ENCODE measurements around the gene ADH5.
"Not testable (repeated sequence)": the region's sequence is repeated elsewhere in the genome, so short reads cannot be mapped to it uniquely, and the experiment has no call there.

Gene ADH5

GRCh38 chr4:99084595-99084994 is 4.0 kb downstream of the ADH5 start:
- no peak for DNase-seq (ENCODE audit: low read depth in 2 of 2)

- no peak for DNase-seq (ENCODE audit: low read depth in 2 of 2)
Measured at GRCh38 chr4:99082192-99082591, 6.4 kb downstream of the ADH5 start.

DNA sequence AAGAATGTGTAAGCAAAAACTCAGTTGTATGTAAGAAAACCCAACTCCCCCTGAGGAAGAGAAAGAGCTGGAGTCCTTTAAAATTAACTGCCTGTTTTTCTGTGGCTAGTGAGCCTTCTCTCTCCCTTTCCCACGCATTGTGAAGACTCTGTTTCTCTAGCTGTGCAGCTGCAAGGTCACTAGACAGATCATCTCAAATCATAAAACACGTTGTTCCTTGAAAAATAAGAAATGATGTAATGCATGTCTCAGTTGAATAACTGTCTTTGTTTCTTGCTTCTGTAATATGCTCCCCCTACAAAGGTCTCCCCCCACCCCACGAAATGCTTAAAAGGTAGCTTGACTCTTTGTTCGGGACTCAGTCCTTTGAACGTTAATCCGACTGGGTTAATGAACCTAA is 7.7 kb downstream of the ADH5 start:
- DNase-seq (ENCODE audit: low read depth in 2 of 2), result not testable (repeated sequence)

DNA sequence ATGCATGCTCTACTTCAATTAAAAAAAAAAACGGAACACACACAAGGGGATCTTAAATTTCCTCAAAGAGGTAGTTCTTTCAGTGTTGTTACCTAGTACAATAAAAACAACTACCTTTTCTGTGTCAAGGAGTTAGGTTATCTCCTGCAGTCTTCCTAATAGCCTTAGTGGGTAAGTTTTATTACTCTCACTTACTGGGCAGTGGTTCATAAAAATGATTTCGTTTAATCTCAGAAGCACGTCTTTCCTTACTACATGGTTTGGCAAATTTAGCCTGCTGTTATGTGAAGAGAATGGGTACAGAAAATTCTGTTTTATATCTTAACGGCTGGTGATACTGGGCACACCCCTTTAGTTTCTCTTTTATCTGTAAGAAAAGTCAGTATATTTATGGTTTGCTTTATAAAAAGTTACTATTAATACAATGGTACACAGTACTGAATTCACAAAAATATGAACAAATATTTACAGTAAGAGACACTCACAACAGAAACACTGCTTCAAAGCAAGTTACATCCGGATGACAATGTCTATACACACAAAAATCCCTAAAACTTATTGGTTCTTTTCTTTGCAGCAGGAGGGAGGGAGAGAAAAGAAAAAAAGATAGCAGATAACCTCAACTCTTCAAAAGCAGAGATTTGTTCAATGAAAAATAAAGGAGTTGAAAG is 8.8 kb downstream of the ADH5 start:
- no peak for DNase-seq (ENCODE audit: low read depth in 2 of 2)

DNA sequence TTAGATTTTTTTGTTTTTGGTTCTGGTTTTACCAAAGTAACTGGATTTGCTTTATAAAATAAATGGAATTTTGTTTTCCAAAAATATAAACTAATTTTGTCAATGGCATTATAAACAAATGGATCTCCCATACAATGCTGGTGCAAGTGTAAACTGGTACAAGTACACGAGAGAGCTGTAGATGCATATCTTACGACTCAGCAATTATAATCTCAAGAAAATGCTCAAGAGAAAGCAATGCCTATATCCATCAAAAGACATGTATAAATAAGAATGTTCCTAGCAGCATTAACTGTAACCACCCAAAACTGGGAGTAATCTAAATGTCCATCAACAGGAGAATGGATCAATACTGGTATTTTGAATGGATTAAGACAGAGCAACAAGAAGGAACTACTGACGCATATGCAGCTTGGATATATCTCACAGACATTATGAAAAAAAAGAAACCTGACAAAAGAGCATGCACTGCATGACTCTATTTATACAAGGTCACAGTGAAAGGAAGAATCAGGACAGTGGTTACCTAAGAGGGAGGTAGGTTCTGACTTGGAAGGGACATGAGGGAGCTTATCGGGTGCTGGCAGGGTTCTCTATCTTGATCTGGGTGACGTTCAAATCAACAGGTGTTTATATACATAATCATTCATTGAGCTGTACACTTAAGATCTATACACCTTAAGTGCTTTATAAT is 9.5 kb downstream of the ADH5 start:
- no peak for DNase-seq (ENCODE audit: low read depth in 2 of 2)

DNA sequence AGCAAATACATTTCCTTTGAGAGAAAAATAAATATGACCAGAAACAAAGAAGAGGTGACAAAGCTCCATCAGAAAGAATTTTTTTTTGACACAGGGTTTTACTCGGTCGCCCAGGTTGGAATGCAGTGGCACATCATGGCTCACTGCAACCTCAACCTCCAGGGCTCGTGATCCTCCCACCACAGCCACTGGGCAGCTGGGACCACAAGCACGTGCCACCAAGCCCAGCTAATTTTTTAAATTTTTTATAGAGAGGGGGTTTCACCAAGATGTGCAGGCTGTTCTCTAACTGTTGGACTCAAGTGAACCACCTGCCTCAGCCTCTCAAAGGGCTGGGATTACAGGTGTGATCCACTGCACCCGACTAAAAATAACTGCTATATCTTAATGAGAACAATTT is 10.3 kb downstream of the ADH5 start:
- no peak for DNase-seq (ENCODE audit: low read depth in 2 of 2)

- no peak for DNase-seq (ENCODE audit: low read depth in 2 of 2)
Measured at GRCh38 chr4:99077177-99077576, 11.4 kb downstream of the ADH5 start.

DNA sequence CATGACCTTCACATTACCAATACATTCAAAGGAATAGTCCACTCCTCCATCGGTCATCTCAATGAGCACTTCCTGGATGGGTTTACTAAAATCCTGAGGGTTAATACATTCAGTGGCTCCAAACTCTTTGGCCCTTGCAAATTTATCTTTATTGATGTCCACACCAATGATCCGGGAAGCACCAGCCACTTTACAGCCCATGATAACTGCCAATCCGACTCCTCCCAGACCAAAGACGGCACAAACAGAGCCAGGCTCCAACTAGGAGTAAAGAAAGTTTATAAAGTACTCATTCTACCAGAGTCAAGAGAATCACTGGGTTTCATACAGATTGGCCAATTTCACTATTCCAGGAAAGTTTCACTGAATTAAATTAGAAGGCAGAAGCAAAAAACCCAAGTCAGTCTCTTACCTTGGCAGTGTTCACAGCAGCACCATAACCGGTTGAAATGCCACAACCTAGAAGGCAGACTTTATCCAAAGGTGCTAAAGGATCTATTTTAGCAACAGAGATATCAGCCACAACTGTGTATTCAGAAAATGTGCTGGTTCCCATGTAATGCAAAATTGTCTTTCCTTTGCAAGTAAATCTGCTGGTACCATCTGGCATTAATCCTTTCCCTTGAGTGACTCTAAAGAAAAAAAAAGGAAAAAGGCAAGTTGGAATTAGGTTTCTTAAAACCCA is 12.2 kb downstream of the ADH5 start:
- no peak for DNase-seq (ENCODE audit: low read depth in 2 of 2)

DNA sequence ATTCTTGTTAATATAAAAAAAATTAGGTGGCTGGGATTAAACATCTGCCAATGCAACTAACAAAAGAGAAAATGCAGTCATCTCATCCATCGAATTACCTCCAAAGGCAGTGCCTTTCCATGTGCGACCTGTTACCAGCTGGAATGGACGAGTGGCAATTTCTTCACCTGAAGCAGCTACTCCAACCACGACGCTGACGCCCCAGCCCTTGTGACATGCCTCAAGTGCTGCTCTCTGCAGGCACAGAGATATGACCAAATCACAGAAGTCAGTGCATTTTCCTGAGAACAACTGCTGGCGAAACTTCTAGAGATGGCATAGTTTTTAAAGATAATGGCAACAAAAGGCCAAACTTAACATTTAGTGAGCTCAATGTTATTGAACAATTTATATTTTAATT is 13.8 kb downstream of the ADH5 start:
- no peak for DNase-seq (ENCODE audit: low read depth in 2 of 2)

DNA sequence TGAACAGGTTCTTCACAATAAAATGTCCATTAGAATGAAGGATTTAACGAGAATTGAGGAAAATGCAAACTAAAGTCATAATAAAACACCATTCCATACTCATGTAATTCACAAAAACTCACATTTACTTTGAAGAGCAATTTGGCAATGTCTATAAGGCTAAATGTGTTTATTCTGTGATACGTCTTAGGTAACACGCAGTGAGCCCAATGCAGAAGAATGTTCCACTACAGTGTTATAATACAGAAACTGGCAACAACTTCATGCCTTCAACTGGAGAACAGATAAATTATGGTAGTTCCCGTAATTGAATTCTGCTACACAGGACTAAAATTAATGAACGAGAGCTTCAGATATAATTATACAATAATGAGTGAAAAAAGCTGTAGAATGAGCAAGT is 17.4 kb downstream of the ADH5 start:
- no peak for DNase-seq (ENCODE audit: low read depth in 2 of 2)

GRCh38 chr4:99067617-99068016 is 21.0 kb downstream of the ADH5 start:
- DNase-seq (ENCODE audit: low read depth in 2 of 2), result no peak

DNA sequence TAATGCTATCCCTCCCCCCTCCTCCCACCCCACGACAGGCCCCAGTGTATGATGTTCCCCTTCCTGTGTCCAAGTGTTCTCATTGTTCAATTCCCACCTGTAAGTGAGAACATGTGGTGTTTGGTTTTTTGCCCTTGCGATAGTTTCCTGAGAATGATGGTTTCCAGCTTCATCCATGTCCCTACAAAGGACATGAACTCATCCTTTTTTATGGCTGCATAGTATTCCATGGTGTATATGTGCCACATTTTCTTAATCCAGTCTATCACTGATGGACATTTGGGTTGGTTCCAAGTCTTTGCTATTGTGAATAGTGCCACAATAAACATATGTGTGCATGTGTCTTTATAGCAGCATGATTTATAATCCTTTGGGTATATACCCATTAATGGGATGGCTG is 23.1 kb downstream of the ADH5 start:
- not testable (repeated sequence) for DNase-seq (ENCODE audit: low read depth in 2 of 2)

GRCh38 chr4:99062120-99062519 is 26.5 kb downstream of the ADH5 start:
- DNase-seq (ENCODE audit: low read depth in 2 of 2), result no peak

DNA sequence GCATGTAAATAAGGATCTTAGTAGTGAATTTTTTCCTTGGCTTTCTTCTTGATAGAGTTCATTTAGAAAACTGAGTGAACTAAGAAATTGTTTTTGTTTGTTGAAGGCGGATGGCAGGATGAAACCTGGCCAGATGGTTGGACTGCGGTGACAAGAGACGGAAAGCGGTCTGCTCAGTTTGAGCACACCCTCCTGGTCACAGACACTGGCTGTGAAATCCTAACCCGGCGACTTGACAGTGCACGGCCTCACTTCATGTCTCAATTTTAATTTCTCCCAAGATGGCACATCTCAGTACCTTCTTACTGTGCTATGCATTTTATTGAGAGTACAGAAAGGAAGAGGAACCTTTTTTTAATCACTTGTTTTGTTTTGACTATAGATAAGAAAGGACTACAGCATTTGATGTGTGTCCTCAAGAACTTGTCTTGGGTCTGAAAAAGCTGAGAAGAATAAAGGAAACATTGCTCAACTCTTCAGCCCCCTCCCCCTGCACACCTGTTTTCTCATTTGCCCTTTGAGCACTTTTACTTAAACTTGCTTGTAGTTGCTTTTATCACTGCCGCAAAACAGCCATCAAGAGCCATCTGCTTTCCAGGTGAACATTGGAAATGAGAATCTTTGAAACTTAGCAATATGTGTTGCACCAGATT is 27.4 kb downstream of the ADH5 start:
- DNase-seq (ENCODE audit: low read depth in 2 of 2), result no peak

- DNase-seq (ENCODE audit: low read depth in 2 of 2), result no peak
Measured at GRCh38 chr4:99059550-99059949, 29.0 kb downstream of the ADH5 start.

GRCh38 chr4:99058228-99058627 is 30.4 kb downstream of the ADH5 start:
- no peak for DNase-seq (ENCODE audit: low read depth in 2 of 2)

DNA sequence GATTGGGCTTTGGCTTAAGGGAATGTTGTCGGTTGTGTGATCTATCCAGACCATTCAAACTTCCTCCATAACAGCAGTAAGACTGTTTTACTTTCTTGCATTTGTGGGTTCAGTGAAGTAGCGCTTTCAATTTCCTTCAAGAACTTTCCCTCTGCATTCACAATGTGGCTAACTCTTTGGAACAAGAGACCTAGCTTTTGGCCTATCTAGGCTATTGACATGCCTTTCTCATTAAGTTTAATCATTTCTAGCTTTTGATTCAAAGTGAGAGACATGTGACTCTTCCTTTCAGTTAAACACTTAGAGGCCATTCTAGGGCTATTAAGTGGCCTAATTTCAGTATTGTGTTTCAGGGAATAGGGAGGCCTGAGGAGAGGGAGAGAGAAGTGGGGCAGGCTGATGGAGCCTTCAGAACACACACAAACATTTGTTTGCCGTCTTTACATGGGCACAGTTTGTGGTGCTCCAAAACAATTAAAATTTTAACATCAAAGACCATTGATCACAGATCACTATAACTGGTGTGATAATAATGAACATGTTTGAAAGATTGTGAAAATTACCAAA is 34.1 kb downstream of the ADH5 start:
- no peak for DNase-seq (ENCODE audit: low read depth in 2 of 2)

DNA sequence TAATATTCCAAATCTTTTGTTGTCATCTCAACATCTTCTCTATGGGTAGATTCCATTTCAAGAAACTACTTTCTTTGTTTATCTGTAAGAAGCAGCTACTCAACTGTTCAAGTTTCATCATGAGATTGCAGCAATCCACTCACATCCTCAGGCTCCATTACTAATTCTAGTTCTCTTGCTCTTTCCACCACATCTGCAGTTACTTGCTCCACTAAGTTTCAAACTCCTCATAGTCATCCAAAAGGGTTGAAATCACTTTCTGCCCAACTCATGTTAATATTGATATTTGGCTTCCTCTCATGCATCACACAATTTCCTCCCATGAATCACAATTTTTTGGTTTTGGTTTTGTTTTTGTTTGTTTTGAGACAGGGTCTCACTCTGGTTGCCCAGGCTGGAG is 35.7 kb downstream of the ADH5 start:
- no peak for DNase-seq (ENCODE audit: low read depth in 2 of 2)

GRCh38 chr4:99047710-99048109 is 40.9 kb downstream of the ADH5 start:
- DNase-seq (ENCODE audit: low read depth in 2 of 2), result no peak

GRCh38 chr4:99043346-99043745 is 45.2 kb downstream of the ADH5 start:
- DNase-seq (ENCODE audit: low read depth in 2 of 2), result no peak

DNA sequence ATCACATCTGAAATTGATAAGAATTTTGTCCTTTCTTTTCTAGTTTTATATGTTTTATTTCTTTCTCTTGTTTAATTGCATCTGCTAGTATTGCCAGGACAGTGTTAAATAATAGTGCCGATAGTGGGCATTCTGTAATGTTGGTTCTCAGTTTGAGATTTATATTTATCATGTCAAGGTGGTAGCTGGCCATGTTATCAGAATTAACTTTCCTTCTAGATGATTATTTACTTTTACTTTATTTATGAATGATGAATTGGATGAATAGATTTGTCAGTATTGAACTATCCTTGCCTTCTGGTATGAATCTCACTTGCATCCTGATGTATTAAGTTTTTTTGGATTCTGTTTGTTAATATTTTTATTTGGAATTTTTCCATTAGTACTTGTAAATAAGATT is 50.4 kb downstream of the ADH5 start:
- DNase-seq (ENCODE audit: low read depth in 2 of 2), result no peak

- DNase-seq (ENCODE audit: low read depth in 2 of 2), result no peak
Measured at GRCh38 chr4:99033956-99034355, 54.6 kb downstream of the ADH5 start.

All from stimulated activated CD4-positive, alpha-beta T cell treated with anti-CD3 and anti-CD28 coated beads, Interleukin-12 subunit alpha, Interleukin-12 subunit beta, amount 100 ng/mL, for 24 hours (primary cell).